HUDEP-2 (cell line): Measurements from ENCODE around the gene JOSD1.

Experiments
- DNase-seq, 76 experiments: peaks; one replicate each; lab custom pipeline; 2025; ENCODE audit not compliant: unreplicated experiment in 76 of 76; lab: John Stamatoyannopoulos, UW

The JOSD1 gene

DNA sequence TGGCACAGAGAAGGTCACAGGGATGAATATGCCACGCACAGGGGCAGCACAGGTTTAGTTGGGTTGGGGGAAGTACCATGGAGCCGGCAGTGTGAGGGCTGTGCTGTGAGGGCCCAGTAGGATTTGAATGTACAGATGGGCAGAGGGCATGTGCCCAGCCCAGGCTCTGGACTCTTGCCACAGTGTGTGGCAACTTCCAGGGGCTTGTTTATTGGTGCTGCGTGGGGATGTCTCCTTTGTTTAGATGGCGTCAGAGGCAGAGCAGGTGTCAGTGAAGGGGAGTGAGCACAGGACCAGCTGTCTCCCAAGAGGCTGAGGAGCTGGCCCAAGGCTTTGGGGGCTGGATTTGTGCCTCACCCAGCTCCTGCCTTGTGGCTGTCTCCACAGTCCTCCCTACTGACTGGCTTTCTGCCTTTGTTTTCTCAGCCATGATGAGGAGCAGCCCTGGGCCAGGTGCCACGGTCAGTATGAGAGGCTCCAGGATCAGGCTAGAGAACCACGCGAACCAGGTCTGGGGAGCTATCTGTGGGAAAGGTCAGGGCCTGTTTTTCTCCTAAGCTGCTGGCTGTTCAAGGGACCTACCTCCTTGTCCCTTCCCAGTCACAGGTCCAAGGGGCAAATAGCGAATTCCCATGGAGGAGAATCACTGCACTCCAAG, 33.1 kb upstream of the JOSD1 start:
- no peak for DNase-seq

DNA sequence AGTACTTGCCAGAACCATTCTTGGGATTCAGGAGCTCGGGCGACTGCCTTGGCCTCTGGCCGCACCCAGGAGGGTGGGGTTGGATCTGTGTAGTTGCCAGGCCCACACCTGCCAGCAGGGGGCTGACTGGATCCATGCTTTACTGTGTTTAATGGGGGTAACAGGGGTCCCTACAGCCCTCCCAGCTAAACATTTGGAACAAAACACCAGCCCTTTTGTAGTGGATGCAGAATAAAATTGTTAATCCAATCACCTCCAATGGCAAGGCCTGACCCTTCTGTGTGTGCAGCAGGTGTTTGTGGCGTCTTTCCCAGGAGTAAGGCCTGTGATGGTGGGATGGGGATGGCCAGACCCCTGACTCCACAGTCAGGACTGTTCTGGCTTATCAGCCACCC, 32.6 kb upstream of the JOSD1 start:
- DNase-seq = peak in 35 of 76 experiments; percentile 7 to 53 (median 38)

DNA sequence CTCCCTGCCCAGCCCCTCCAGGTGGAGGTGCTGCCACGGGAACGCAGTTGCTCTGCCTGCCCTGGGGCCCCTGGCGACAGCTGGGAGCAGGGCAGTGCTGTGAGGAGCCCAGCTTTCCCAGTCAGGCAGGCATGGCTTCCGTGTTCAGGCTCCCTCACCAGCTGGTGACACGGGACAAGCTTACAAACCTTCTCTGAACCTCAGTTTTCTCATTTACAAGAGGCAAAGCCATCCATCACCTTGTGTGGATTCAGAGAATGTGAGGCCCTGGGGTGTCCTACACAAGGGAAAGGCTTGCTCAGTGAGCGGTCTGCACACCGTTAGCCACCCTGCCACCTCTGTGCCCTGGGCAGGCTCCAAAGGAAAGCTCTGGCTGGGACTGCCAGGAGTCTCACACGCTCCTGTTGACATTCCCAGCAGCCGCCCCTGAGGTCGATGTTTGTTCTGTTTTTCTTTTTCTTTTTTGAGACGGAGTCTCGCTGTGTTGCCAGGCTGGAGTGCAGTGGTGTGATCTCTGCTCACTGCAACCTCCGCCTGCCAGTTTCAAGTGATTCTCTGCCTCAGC, 31.6 kb upstream of the JOSD1 start:
- DNase-seq = no peak

DNA sequence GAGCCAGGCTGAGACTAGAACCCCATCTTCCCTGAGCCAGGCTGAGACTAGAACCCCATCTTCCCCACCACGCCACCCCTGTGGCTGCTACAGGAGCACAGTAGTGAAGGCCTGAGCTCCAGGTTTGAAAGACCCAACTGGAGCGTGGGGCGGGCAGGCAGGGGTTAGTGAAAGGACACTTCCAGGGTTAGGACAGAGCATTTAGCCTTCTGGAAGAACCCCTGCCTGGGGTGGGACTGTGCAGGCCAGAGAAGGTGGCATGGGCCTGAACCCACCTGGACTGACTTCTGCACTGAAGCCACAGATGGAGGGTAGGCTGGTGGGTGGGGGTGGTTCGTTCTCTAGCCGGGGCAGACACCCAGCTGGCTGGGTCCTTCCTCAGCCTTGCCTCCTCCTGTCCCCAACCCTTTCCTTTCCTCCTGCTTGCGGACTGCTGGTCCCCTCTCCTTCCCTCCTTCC, 31.0 kb upstream of the JOSD1 start:
- DNase-seq = no peak

DNA sequence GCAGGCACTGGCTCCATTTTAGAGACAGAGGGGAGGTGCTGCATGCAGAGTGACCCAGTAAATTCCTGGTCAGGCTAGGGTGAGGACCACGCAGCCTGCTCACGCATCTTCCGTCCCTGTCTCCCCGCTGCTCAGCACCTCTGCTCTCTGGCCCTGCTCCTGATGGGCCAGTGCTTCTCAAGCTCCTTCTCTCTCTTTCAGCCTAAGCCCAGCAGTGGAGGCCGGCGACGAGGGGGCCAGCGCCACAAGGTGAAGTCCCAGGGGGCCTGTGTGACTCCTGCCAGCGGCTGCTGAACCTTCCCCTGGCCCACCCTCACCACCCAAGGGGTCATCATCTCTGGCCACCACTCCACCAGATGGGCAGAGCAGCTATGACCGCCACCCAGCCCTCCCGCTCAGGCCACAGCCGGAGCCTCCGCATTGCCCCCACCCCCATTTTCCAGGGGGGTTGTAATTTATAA, 29.7 kb upstream of the JOSD1 start:
- no peak for DNase-seq

DNA sequence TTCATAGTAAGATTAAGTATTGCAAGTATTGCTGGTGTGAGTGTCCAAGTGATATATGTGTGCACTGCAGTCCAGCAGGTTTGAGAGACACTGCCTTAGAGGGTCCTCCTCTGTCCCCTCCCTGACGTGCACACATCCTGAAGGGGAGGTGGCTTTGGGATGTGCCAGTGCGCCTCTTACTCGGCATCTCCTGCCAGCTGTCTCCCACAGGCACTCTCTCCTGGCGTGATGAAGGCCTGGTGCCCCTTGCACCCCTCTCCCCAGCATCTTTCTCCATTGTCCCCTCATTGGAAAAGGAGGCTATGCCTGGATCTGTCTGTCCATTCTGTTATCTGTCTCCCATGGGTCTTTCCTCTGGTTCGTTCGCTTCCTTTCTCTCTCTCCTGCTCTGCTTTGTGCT, 29.2 kb upstream of the JOSD1 start:
- no peak for DNase-seq

DNA sequence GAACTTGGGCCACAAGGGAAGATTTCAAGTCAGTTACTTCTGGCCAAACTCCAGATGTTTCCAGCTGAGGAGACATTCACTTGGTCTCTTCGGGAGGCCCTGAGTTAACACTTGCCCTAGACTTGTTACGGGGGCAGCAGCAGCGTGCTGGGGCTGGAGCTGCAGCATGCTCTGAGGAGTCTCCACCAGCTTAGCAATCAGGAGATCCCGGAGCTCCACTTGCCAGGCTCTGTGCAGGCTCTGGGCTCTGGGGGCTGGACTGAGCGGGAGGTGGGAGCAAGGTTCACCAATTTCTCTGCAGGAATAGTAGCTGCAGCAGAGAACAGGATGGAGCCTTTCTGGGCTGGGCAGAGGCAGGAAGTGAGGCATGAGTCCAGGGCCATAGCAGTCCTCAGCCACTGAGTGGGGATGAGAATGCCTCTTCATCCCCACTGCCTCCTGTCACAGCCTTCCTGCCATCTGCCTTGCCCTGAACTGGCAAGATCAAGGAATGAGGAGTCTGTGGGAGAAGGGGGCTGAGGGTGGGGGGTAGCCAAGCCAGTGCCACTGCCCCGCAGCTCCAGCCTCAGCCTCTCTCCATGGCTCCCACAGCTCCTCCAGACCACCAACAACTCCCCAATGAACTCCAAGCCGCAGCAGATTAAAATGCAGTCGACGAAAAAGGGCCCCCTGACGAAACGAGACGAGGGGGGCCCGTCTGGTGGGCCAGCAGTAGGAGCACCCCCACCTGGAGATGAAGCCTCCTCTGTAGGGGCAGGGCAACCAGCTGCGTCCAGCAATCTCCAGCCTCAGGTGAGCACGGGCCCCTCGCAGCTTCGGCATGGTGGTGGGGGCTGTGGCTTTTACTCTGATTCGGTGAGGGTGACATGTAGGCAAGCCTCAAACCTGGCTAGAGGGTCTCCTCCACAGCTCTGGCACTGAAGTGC, 28.4 kb upstream of the JOSD1 start:
- DNase-seq = no peak

DNA sequence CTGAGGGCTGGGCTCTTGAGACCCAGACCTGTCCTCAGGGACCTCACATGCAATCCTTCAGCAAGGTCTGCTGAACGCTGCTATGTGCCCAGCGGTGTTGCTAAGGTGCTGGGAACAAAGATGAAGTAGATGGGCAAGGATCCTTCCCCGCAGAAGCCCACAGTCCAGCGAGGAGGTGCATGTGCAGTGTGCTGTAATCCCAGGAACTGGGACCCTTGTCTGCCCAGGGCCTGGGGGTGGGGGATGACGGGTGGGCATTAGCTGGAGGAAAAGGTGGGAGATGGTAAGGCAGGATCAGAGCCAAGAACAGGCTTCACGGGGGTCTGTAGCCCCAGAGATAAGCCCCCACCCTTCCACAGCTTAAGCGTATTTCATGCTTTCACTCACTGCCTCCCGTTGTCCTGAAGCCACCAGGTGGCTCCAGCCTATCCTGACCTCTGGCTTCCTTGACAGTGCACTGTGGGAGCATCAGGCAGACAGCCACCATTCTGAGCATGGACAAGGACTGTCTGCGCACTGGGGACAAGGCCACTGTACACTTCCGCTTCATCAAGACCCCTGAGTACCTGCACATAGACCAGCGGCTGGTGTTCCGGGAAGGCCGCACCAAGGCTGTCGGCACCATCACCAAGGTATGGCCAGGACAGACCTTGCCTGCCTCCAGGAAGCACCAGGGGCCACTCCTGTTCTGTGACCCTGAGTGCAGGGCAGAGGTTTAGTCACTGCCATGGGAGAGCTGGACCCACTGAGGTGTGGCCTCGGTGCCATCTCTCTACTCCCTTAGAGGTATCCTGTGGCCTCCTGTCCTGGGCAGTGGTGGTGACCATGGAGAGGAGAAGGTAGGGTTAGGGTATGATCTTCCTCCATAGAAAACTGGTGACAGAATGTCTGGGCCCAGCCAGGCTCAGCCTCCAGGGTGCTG, 27.0 kb upstream of the JOSD1 start:
- DNase-seq = no peak

DNA sequence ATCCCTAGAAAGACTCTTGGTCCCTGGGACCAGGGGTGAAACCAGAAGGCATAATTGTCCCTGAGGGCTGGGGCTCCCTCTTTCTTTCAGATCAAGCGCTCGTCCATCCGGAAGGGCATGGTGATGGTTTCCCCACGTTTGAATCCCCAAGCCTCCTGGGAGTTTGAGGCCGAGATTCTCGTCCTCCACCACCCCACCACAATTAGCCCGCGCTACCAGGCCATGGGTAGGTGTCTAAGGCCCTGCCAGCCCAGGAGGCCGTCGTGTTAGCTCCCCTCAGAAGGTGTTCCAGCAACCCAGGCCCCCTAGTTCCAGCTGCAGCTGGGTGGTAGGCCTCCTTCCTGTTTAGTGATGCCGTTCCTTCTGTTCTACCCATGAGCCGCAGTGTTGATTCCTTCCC, 26.4 kb upstream of the JOSD1 start:
- no peak for DNase-seq

DNA sequence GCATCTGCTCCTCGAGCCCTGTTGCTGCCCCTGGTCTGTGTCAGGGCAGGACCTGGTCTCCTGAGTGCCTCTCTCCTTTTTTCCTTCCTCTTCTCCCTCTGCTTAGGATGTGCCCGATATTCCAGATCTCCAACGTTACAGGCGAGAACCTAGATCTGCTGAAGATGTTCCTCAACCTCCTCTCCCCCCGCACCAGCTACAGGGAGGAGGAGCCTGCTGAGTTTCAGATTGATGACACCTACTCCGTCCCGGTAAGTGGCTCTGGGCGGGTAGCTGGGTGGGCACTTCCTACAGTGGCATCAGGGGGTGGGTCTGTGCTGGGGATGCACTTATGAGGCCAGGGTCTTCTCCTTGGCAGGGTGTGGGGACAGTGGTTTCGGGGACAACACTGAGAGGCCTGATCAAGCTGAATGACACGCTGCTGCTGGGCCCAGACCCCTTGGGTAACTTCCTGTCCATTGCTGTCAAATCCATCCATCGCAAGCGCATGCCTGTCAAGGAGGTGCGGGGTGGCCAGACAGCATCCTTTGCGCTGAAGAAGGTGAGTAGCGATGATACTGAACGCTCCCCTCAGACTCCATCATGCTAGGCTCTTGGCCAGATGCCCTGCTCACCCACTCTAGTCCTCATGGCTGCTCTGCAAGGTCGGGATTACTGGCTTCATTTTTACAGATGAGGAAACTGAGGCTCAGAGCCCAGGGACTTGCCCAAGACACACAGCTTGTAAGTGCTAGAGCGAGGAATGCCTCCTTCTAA, 25.3 kb upstream of the JOSD1 start:
- DNase-seq = no peak

DNA sequence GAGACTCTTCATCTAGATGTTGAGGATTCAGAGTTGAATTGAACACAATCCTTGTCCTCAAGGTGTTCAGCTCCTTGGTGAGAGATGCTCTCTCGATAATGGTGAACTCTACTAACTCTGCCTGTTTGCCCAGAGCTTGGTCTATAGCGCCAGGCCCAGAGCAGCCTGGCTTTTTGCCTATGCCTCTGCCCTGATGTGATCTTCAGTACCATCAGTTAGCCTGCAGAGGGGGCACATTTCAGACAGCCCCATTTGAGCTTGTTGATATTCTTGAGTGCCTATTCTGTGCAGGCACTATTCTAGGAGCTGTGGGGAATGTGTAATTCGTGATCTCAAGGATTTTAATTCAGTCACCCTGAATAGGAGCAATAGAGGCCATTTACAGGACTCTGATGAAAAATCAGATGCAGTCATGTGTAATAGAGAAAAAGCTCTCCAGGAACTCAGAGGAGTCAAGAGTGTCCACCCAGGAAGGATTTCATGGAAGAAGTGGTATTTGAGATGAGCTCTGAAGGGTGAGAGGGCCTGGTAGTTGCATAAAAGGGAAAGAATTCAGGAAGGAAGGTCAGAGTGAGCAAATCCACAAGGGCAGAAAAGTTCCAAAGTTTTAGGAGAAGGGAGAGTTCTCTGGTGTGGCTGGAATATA, 24.3 kb upstream of the JOSD1 start:
- DNase-seq = peak in 60 of 76 experiments; percentile 11 to 73 (median 38)

DNA sequence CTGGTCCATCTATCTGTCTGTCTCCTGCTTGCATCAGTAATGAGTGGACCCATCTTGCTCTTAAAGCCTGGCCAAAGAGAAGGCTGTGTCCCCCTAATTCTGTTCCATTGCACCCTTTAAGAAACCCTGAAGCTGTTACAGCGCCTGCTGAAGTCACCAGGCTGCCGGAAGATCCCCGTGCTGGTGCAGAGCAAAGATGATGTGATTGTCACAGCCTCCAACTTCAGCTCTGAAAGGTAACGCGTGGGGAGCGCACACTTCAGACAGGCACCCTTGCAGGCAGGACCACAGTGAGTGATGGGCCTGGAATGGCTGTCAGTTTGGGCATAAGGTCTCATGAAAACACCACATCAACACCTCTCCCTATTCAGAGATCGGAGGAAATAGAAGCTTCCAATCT, 23.4 kb upstream of the JOSD1 start:
- DNase-seq = no peak

DNA sequence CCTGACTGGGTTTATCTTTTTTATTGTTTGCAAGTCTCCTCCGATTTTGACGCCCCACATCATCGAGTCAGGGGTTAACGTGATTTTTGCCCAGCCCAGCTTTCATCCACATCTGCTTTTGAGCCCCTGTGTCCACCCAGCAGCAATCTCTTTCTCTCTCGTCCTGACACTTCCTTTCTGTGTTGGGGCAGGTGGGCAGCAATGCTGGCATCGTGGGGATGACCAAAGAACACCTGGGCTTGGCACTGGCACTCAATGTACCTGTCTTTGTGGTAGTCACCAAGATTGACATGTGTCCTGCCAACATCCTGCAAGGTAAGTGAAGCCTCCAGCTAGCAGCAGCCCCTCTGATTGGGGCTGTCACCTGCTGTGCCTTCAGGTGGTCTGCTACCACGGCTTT, 20.8 kb upstream of the JOSD1 start:
- no peak for DNase-seq

DNA sequence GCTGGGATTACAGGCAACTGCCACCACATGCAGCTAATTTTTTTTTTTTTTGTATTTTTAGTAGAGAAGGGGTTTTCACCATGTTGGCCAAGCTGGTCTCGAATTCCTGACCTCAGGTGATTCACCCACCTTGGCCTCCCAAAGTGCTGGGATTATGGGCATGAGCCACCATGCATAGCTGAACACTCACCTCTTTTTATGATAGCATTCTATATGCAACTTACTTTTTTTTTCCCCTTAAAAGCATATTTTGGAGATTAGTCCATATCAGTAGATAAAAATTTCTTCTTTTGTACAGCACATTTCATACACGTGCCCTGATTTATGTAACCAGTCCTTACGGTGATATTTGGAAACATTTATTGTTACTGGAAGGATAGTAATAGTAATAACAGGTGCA, 19.6 kb upstream of the JOSD1 start:
- no peak for DNase-seq

DNA sequence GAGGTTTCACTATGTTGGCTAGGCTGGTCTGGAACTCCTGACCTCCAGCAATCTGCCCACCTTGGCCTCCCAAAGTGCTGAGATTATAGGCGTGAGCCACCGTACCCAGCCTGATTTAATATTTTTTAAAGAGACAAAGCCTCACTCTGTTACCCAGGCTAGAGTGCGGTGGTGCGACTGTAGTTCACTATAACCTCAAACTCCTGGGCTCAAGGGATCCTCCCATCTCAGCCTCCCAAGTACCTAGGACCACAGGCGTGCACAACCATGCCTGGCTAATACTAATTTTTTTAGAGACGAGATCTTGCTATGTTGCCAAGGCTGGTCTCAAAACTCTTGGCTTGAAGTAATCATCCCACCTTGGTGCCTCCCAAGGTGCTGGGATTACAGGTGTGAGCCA, 18.5 kb upstream of the JOSD1 start:
- no peak for DNase-seq

DNA sequence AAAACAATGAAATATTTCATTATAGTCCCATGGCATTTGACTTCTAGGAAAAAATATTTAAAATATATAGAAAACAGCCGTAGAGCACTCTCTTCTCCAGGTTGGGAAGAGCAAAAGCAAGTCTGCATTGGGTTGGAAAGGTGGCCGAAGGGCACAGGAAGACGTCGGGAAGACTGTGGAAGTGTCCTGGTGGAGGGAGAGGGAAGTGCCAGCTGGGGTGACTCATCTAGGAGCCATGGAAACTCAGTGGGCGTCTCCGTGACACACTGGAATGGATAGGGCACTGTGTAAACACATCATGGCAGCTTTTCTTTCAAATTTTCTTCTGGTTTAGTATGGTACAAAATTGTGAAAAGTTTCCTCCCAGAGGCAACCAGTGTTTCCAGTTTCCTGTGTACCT, 17.7 kb upstream of the JOSD1 start:
- peak in 1 of 76 experiments; percentile 7 for DNase-seq

DNA sequence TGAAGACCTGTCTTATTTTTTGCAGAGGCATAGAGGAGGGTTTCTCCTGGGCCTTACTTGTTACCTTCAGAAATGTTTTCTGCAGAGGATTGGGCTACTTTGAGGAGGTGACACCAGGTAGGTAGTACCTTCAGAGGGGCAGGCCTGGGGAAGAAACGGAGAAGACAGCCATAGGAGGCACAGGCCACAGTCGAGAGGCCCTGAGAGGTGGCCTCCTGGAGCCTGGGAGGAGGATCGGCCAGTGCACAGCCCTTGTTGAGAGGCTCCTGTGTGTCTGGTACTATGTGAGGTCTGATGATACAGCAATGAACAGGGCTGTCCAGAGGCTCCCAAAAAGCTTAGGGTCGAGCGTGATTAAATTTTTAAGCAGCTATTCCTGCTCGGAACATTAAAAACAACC, 16.5 kb upstream of the JOSD1 start:
- DNase-seq = no peak

DNA sequence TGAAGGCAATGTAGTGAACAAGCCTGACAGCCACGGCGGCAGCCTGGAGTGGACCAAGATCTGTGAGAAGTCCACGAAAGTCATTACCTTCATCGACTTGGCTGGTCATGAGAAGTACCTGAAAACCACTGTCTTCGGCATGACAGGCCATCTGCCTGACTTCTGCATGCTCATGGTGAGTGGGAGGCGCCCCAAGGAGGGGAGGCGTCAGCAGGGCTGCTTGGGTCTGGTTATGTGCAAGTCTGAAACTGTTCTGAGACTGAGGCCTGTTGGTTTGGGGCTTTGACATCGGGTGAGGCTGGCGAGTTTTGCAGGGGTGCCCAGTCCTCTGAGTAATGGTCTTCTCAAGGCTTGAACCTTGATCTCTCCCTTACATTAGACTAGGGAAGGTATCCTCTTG, 16.1 kb upstream of the JOSD1 start:
- peak in 10 of 76 experiments; percentile 6 to 44 (median 24) for DNase-seq

DNA sequence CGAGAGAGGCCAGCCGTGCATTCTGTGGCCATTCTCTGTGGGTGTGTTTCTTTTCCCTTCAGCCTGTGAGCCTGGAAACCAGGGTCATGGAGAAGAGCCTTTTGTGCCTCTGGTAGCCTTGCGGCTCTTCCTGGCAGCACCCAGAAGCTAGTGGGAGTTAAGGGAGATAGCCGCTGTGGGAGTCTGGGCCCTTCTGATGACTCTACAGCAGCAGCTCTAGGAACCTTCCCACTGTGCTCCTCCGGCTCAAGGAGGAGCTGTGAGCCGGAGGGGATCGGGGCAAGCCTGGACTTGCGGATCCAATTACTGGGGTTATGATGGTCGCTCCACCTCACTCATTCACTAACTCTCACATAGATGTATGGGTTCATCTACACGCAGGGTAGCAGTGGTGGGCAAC, 15.5 kb upstream of the JOSD1 start:
- no peak for DNase-seq
